Subcutaneous adipose tissue (tissue), 4 donors: Measurements from ENCODE around the gene KDM1B. TPM values are rescaled to one million over a fixed set of nuclear protein-coding genes. Genes with fewer than 3 reads are reported as not detected.

Experiments
- CTCF ChIP-seq: fragments of 450-650 bp; IDR thresholded peaks from one replicate; pipeline ENCODE4 v1.5.1; 2016; ENCODE audit warnings: low read depth, mild to moderate bottlenecking, control low read depth, antibody characterized with exemption, moderate library complexity
- total RNA-seq, 4 donors: library from RNA; depleted of rRNA; stranded (reverse); fragments of >200 nt; gene quantifications; one replicate each; pipeline ENCODE4 v1.1.0, GENCODE V29; 2016

KDM1B gene
- total RNA-seq, 4 donors from 2014 or later, result 11.9 to 15.8 (median 14.9) TPM

GRCh38 chr6:18165751-18166150 lies 10.5 kb downstream of the KDM1B start:
- TF ChIP-seq CTCF, result no peak

- TF ChIP-seq CTCF, result no peak
Observed at GRCh38 chr6:18166312-18167036, 11.3 kb downstream of the KDM1B start.

GRCh38 chr6:18168264-18168663 lies 13.0 kb downstream of the KDM1B start:
- no peak for TF ChIP-seq CTCF

- no peak for TF ChIP-seq CTCF
Observed at GRCh38 chr6:18171871-18172270, 16.6 kb downstream of the KDM1B start.

- no peak for TF ChIP-seq CTCF
Observed at GRCh38 chr6:18177286-18177965, 22.2 kb downstream of the KDM1B start.

- TF ChIP-seq CTCF, result no peak
Observed at GRCh38 chr6:18178960-18179615, 23.9 kb downstream of the KDM1B start.

- TF ChIP-seq CTCF, result no peak
Observed at GRCh38 chr6:18179770-18180356, 24.6 kb downstream of the KDM1B start.
